GM12864 (cell line): ENCODE data around the gene TAGLN2.

ENCODE experiments used
- DNase-seq: peaks from one replicate; pipeline ENCODE4 v3.0.0-alpha.2; 2011; ENCODE audit warnings: low read depth
- H3K4me3 ChIP-seq: 2 replicates; pipeline ENCODE4 v1.5.1; 2011; ENCODE audit warnings: mild to moderate bottlenecking, low read depth, low read length, control low read depth
- CTCF ChIP-seq: IDR thresholded peaks from 2 replicates; pipeline ENCODE4 v1.5.1; 2011; ENCODE audit warnings: low read depth, mild to moderate bottlenecking, moderate library complexity, low read length, control low read depth, inconsistent platforms; ENCODE audit errors: missing control alignments

TAGLN2 gene

GRCh38 chr1:159957824-159958268 lies 32.5 kb upstream of the TAGLN2 start:
- no peak overlapping the region for H3K4me3 ChIP-seq
- no peak for DNase-seq
- TF ChIP-seq CTCF: no peak

GRCh38 chr1:159955456-159955855 lies 30.1 kb upstream of the TAGLN2 start:
- TF ChIP-seq CTCF: no peak
- no peak overlapping the region for H3K4me3 ChIP-seq
- no peak for DNase-seq

- H3K4me3 ChIP-seq: no peak within 1 kb of the TSS
- TF ChIP-seq CTCF: no peak
- no peak for DNase-seq
Observed at GRCh38 chr1:159953536-159954515, 28.5 kb upstream of the TAGLN2 start, which contains the start of gene SLAMF9. Gene SLAMF9, minus strand, starts transcription at chr1:159954237. Its CDS starts 100 bp downstream, at chr1:159954137.

- no peak for DNase-seq
- no peak overlapping the region for H3K4me3 ChIP-seq
- TF ChIP-seq CTCF: no peak
Observed at GRCh38 chr1:159952932-159953331, 27.6 kb upstream of the TAGLN2 start.

GRCh38 chr1:159951551-159951950 lies 26.2 kb upstream of the TAGLN2 start:
- no peak for TF ChIP-seq CTCF
- DNase-seq: no peak
- no peak overlapping the region for H3K4me3 ChIP-seq

- no peak for TF ChIP-seq CTCF
- no peak for DNase-seq
- no peak overlapping the region for H3K4me3 ChIP-seq
Observed at GRCh38 chr1:159951016-159951415, 25.7 kb upstream of the TAGLN2 start.

- no peak overlapping the region for H3K4me3 ChIP-seq
- no peak for DNase-seq
- no peak for TF ChIP-seq CTCF
Observed at GRCh38 chr1:159949981-159950381, 24.7 kb upstream of the TAGLN2 start.
